Naive thymus-derived CD4-positive, alpha-beta T cell (primary cell): Measurements from ENCODE around the gene CDCA8. TPM values are rescaled to one million over a fixed set of nuclear protein-coding genes. Genes with fewer than 3 reads are reported as not detected.
A peak's percentile ranks its signal among the peaks of the same experiment; 100 is the strongest.
"Not testable (repeated sequence)": the region's sequence is repeated elsewhere in the genome, so short reads cannot be mapped to it uniquely, and the experiment has no call there.

Experiments used
- ATAC-seq: fragments of 150-1000 bp; cut with Tn5 transposase; 2 replicates; pipeline ENCODE4 v1.10.0; 2021; ENCODE audit warnings: mild to moderate bottlenecking, moderate library complexity
- CTCF ChIA-PET: fragments of 350-600 bp; sonication (Branson Sonifier 250); formaldehyde crosslinking; loops from one replicate; lab custom pipeline; 2021; ENCODE audit warnings: antibody characterized with exemption; lab: Charles Lee
- POLR2A ChIA-PET: fragments of 350-600 bp; sonication (Branson Sonifier 250); formaldehyde crosslinking; loops from one replicate; lab custom pipeline; 2021; ENCODE audit warnings: antibody characterized with exemption, inconsistent platforms; lab: Charles Lee
- DNase-seq, 9 donors: peaks; one replicate each; pipeline versions ENCODE4 v3.0.0 to v3.0.0-alpha.2; 2020 to 2022; ENCODE audit warnings: mixed read lengths in 1 of 9
- H3K27ac ChIP-seq: one replicate; pipeline ENCODE4 v1.7.0; 2013; ENCODE audit warnings: mild to moderate bottlenecking, low read depth, low read length, moderate library complexity
- H3K27me3 ChIP-seq, 2 donors: one replicate each; pipeline ENCODE4 v1.7.0; 2013; ENCODE audit warnings: low read length in 2 of 2, mild to moderate bottlenecking in 2 of 2, moderate library complexity in 2 of 2; ENCODE audit not compliant: control insufficient read depth in 2 of 2, insufficient read depth in 2 of 2
- H3K36me3 ChIP-seq, 3 experiments: 1 replicate in 2 of 3; 2 replicates in 1 of 3; pipeline ENCODE4 v1.7.0; 2013; ENCODE audit warnings: low read length in 3 of 3, mild to moderate bottlenecking in 3 of 3, moderate library complexity in 1 of 3; ENCODE audit not compliant: insufficient read depth in 3 of 3, control insufficient read depth in 2 of 3
- H3K4me1 ChIP-seq, 2 donors: one replicate each; pipeline ENCODE4 v1.7.0; 2013; ENCODE audit warnings: low read length in 2 of 2, mild to moderate bottlenecking in 2 of 2, moderate library complexity in 1 of 2; ENCODE audit not compliant: control insufficient read depth in 2 of 2, insufficient read depth in 2 of 2
- H3K4me3 ChIP-seq: 2 replicates; pipeline ENCODE4 v1.7.0; 2013; ENCODE audit warnings: mild to moderate bottlenecking, low read length
- H3K9me3 ChIP-seq, 3 experiments: 1 replicate in 2 of 3; 2 replicates in 1 of 3; pipeline ENCODE4 v1.7.0; 2013; ENCODE audit warnings: low read length in 3 of 3; ENCODE audit not compliant: control insufficient read depth in 2 of 3
- H3K27ac Mint-ChIP-seq, 9 donors: one replicate each; pipeline ENCODE4 v1.8.0; 2020 to 2022; ENCODE audit warnings: mixed read lengths in 9 of 9, mild to moderate bottlenecking in 8 of 9, moderate library complexity in 5 of 9, inconsistent platforms in 2 of 9
- H3K27me3 Mint-ChIP-seq, 5 donors: one replicate each; pipeline ENCODE4 v1.8.0; 2021 to 2022; ENCODE audit warnings: mixed read lengths in 5 of 5, mild to moderate bottlenecking in 1 of 5
- H3K36me3 Mint-ChIP-seq, 5 donors: one replicate each; pipeline ENCODE4 v1.8.0; 2020 to 2022; ENCODE audit warnings: mixed read lengths in 5 of 5, mild to moderate bottlenecking in 3 of 5, inconsistent platforms in 1 of 5
- H3K4me1 Mint-ChIP-seq, 7 donors: one replicate each; pipeline ENCODE4 v1.8.0; 2020 to 2022; ENCODE audit warnings: mixed read lengths in 7 of 7, mild to moderate bottlenecking in 3 of 7, inconsistent platforms in 1 of 7
- H3K4me3 Mint-ChIP-seq, 10 donors: one replicate each; pipeline ENCODE4 v1.8.0; 2020 to 2022; ENCODE audit warnings: mild to moderate bottlenecking in 10 of 10, mixed read lengths in 10 of 10, moderate library complexity in 6 of 10, inconsistent platforms in 2 of 10
- H3K9me3 Mint-ChIP-seq, 11 donors: one replicate each; pipeline ENCODE4 v1.8.0; 2020 to 2022; ENCODE audit warnings: mixed read lengths in 11 of 11, mild to moderate bottlenecking in 4 of 11, inconsistent platforms in 1 of 11, moderate library complexity in 1 of 11
- intact Hi-C, 2 donors: fragments of 100-400 bp; cut with micrococcal nuclease; formaldehyde crosslinking; loops; one replicate each; pipeline ENCODE4 v1.15.1; 2023
- polyA plus RNA-seq, 2 donors: library from polyadenylated mRNA; unstranded; fragments of 300-500 nt; fragmentation: Illumina TruSeq; gene quantifications; one replicate each; pipeline ENCODE4 v1.2.3, GENCODE V29; 2021
- total RNA-seq, 6 experiments: library from RNA in 5 of 6; stranded (reverse) in 5 of 6; gene quantifications; 1 replicate in 5 of 6; 2 replicates in 1 of 6; pipeline ENCODE4 v1.2.3 and lab custom pipeline; 2021 to 2026

The CDCA8 gene
- total and polyA plus RNA-seq, 7 experiments from 2014 or later, result 0.58 to 45.5 (median 1.0) TPM

- Mint-ChIP-seq H3K9me3 (no peaks in the 10 kb centered on the region), H3K36me3 (peaks cover 0 to 10% (median 3%) of the 10 kb centered on the region in 5 donors), H3K4me3 (no peak overlapping the region), H3K27me3 (peaks cover 0 to 28% (median 0%) of the 10 kb centered on the region in 5 donors), H3K4me1 (peaks cover 0 to 32% (median 19%) of the 10 kb centered on the region in 7 donors), H3K27ac (no peak overlapping the region)
- Histone ChIP-seq H3K4me1 (peaks cover 18 to 19% of the 10 kb centered on the region in 2 donors), H3K4me3 (no peak overlapping the region), H3K27me3 (no peaks in the 10 kb centered on the region), H3K9me3 (no peaks in the 10 kb centered on the region), H3K27ac (no peak overlapping the region), H3K36me3 (peaks cover 2 to 4% (median 2%) of the 10 kb centered on the region in 3 experiments)
- intact Hi-C loops, result no loop called here
- DNase-seq (no peak), ATAC-seq (no peak)
- ChIA-PET POLR2A (interaction anchor here (1.0 kb wide), 1 partner anchor 74 kb away, joined by 3 read pairs; no protein-coding TSS in a partner anchor), CTCF (interaction anchor here (1.0 to 1.9 kb wide), 3 partner anchors 74 to 82 kb away, joined by 3 to 5 read pairs (median 4); no protein-coding TSS in a partner anchor)
Observed at GRCh38 chr1:37677808-37678207, 14.5 kb upstream of the CDCA8 start.

GRCh38 chr1:37680933-37681332 lies 11.4 kb upstream of the CDCA8 start:
- no peaks in the 10 kb centered on the region for H3K27me3 ChIP-seq
- no peaks in the 10 kb centered on the region for H3K9me3 ChIP-seq
- no peak overlapping the region for H3K4me3 ChIP-seq
- H3K27ac ChIP-seq, result no peak overlapping the region
- no peaks in the 10 kb centered on the region for H3K4me1 ChIP-seq
- Mint-ChIP-seq H3K4me3 (no peak overlapping the region), H3K9me3 (no peaks in the 10 kb centered on the region), H3K36me3 (peaks cover 7 to 24% (median 10%) of the 10 kb centered on the region in 5 donors), H3K4me1 (peaks cover 0 to 9% (median 4%) of the 10 kb centered on the region in 7 donors), H3K27me3 (peaks cover 0 to 15% (median 0%) of the 10 kb centered on the region in 5 donors), H3K27ac (peak overlapping the region in 3 of 9 donors; percentile 48 to 56 (median 50))
- intact Hi-C loops, result no loop called here
- no peak for ATAC-seq
- ChIA-PET CTCF (interaction anchor here (0.6 to 3.6 kb wide), 8 partner anchors 7 to 1100 kb away, joined by 3 to 60 read pairs (median 6); partner anchors contain the start of gene MEAF6), POLR2A (interaction anchor here (1.1 kb wide), 1 partner anchor 9 kb away, joined by 3 read pairs; a partner anchor contains a TSS)
- no peak for DNase-seq
- peaks cover 10 to 33% (median 10%) of the 10 kb centered on the region in 3 experiments for H3K36me3 ChIP-seq

GRCh38 chr1:37682334-37682987 lies 9.9 kb upstream of the CDCA8 start:
- H3K27ac ChIP-seq, result no peak overlapping the region
- H3K36me3 Mint-ChIP-seq, result peaks cover 7 to 34% (median 11%) of the 10 kb centered on the region in 5 donors

GRCh38 chr1:37684182-37684581 lies 8.1 kb upstream of the CDCA8 start:
- H3K27me3 ChIP-seq, H3K9me3 Mint-ChIP-seq, intact Hi-C loops, H3K27ac ChIP-seq, DNase-seq, H3K27ac Mint-ChIP-seq, H3K4me1 ChIP-seq, H3K4me3 ChIP-seq, H3K9me3 ChIP-seq, H3K4me3 Mint-ChIP-seq, H3K27me3 Mint-ChIP-seq, ATAC-seq: not testable (repeated sequence)
- POLR2A ChIA-PET, result interaction anchor here (0.6 to 1.2 kb wide), 2 partner anchors 84 to 835 kb away, joined by 3 to 5 read pairs; no protein-coding TSS in a partner anchor
- H3K4me1 Mint-ChIP-seq, result peaks cover 8 to 22% (median 18%) of the 10 kb centered on the region in 7 donors
- H3K36me3 Mint-ChIP-seq, result peaks cover 12 to 35% (median 13%) of the 10 kb centered on the region in 5 donors
- CTCF ChIA-PET, result interaction anchor here (1.4 to 3.6 kb wide), 5 partner anchors 10 to 230 kb away, joined by 3 to 60 read pairs (median 13); no protein-coding TSS in a partner anchor
- peaks cover 10 to 48% (median 17%) of the 10 kb centered on the region in 3 experiments for H3K36me3 ChIP-seq

More at GRCh38 chr1:37682334-37682987, 9.9 kb upstream of the CDCA8 start:
- Histone ChIP-seq H3K36me3 (peaks cover 10 to 42% (median 17%) of the 10 kb centered on the region in 3 experiments), H3K4me1 (no peaks in the 10 kb centered on the region), H3K4me3 (no peak overlapping the region), H3K27me3 (no peaks in the 10 kb centered on the region), H3K9me3 (no peaks in the 10 kb centered on the region)
- Mint-ChIP-seq H3K4me3 (no peak overlapping the region), H3K27ac (peak overlapping the region in 6 of 9 donors; percentile 61 to 93 (median 75)), H3K9me3 (no peaks in the 10 kb centered on the region), H3K27me3 (peaks cover 0 to 3% (median 0%) of the 10 kb centered on the region in 5 donors), H3K4me1 (peaks cover 0 to 9% (median 4%) of the 10 kb centered on the region in 7 donors)
- intact Hi-C loops, result loop anchor here (1.0 to 2.0 kb wide), 8 partner anchors 8 to 228 kb away; partner anchors contain the start of genes GNL2 (in 1 of the 2) and MEAF6 (in 1 of the 2)
- DNase-seq (peak; percentile 61 to 80 (median 74)), ATAC-seq (peak; percentile 95)
- ChIA-PET POLR2A (interaction anchor here (0.7 to 1.8 kb wide), 3 partner anchors 9 to 168 kb away, joined by 4 to 7 read pairs (median 4); partner anchors contain the start of genes CDCA8 and MEAF6), CTCF (interaction anchor here (0.5 to 3.6 kb wide), 23 partner anchors 8 to 918 kb away, joined by 3 to 60 read pairs (median 4); partner anchors contain the start of gene MEAF6)

- intact Hi-C loops, result no loop called here
- POLR2A ChIA-PET, result no interaction called here
- Histone ChIP-seq H3K9me3 (no peaks in the 10 kb centered on the region), H3K27ac (no peak overlapping the region), H3K4me1 (peaks cover 3 to 10% of the 10 kb centered on the region in 2 donors), H3K4me3 (no peak overlapping the region), H3K27me3 (no peaks in the 10 kb centered on the region), H3K36me3 (peaks cover 10 to 48% (median 17%) of the 10 kb centered on the region in 3 experiments)
- no peak overlapping the region for H3K4me3 Mint-ChIP-seq
- DNase-seq (no peak), ATAC-seq (no peak)
- H3K36me3 Mint-ChIP-seq, result peaks cover 12 to 33% (median 13%) of the 10 kb centered on the region in 5 donors
- peaks cover 0 to 3% (median 0%) of the 10 kb centered on the region in 5 donors for H3K27me3 Mint-ChIP-seq
- CTCF ChIA-PET, result interaction anchor here (3.0 kb wide), 1 partner anchor 82 kb away, joined by 25 read pairs; no protein-coding TSS in a partner anchor
- peak overlapping the region in 2 of 9 donors; percentile 22 to 42 for H3K27ac Mint-ChIP-seq
- H3K4me1 Mint-ChIP-seq, result peaks cover 15 to 36% (median 30%) of the 10 kb centered on the region in 7 donors
- peaks cover 0 to 2% (median 0%) of the 10 kb centered on the region in 11 donors for H3K9me3 Mint-ChIP-seq
Observed at GRCh38 chr1:37685722-37686121, 6.6 kb upstream of the CDCA8 start.

GRCh38 chr1:37687764-37688163 lies 4.6 kb upstream of the CDCA8 start:
- not testable (repeated sequence) for H3K27me3 ChIP-seq

More at GRCh38 chr1:37687764-37688163, 4.6 kb upstream of the CDCA8 start:
- H3K27me3 Mint-ChIP-seq, DNase-seq, H3K9me3 Mint-ChIP-seq, H3K4me3 ChIP-seq, intact Hi-C loops, POLR2A ChIA-PET, H3K9me3 ChIP-seq, H3K27ac ChIP-seq, ATAC-seq: not testable (repeated sequence)
- peaks cover 11 to 22% of the 10 kb centered on the region in 2 donors for H3K4me1 ChIP-seq
- CTCF ChIA-PET, result interaction anchor here (0.7 to 3.0 kb wide), 3 partner anchors 84 to 135 kb away, joined by 4 to 25 read pairs (median 9); no protein-coding TSS in a partner anchor
- peaks cover 8 to 48% (median 15%) of the 10 kb centered on the region in 3 experiments for H3K36me3 ChIP-seq
- peak overlapping the region in 2 of 9 donors; percentile 1 to 62 for H3K27ac Mint-ChIP-seq
- peaks cover 10 to 29% (median 12%) of the 10 kb centered on the region in 5 donors for H3K36me3 Mint-ChIP-seq
- H3K4me1 Mint-ChIP-seq, result peaks cover 23 to 44% (median 38%) of the 10 kb centered on the region in 7 donors
- H3K4me3 Mint-ChIP-seq, result peak overlapping the region in 2 of 10 donors; percentile 95 to 97
